HCT116 (cell line): ENCODE data around the gene KRTAP5-9. TPM values are rescaled to one million over a fixed set of nuclear protein-coding genes. Genes with fewer than 3 reads are reported as not detected.

Experiments
- ATAC-seq: fragments of 200-7000 bp; cut with Tn5 transposase; 2 replicates; pipeline ENCODE4 v1.9.1; 2020; ENCODE audit warnings: mild to moderate bottlenecking, moderate library complexity
- BruUV-seq: library from RNA; stranded (reverse); fragments of 400-500 nt; replicated peaks from 2 replicates; lab custom pipeline; 2021; lab: Mats Ljungman, UMichigan
- CTCF ChIA-PET: fragments of 300-600 bp; sonication (Branson Sonifier 250); formaldehyde crosslinking; loops from one replicate; lab custom pipeline; 2021; ENCODE audit warnings: antibody characterized with exemption; lab: Charles Lee
- POLR2A ChIA-PET: fragments of 300-600, 350-600 bp; sonication (Branson Sonifier 250); formaldehyde crosslinking; loops from one replicate; lab custom pipeline; 2021; ENCODE audit warnings: antibody characterized with exemption; lab: Charles Lee
- RAD21 ChIA-PET, 2 experiments: fragments of 300-600 bp; sonication (Branson Sonifier 250); formaldehyde crosslinking; loops; one replicate each; lab custom pipeline; 2023; ENCODE audit warnings: low total read pairs in 2 of 2; ENCODE audit not compliant: uncharacterized antibody in 2 of 2, unreplicated experiment in 2 of 2, low non-redundant PET in 1 of 2; lab: Charles Lee
- DNase-seq: peaks from one replicate; pipeline ENCODE4 v3.0.0-alpha.2; 2010; ENCODE audit warnings: low read depth, low spot score
- H2AFZ ChIP-seq: fragments of 200-600 bp; shearing (Covaris generic), sonication (generic); 2 replicates; pipeline ENCODE4 v1.6.1; 2017; ENCODE audit warnings: low read depth, mixed run types, mixed read lengths, antibody characterized with exemption, low read length; ENCODE audit not compliant: poor library complexity, severe bottlenecking
- H3K27ac ChIP-seq: 2 replicates; pipeline ENCODE4 v1.5.1; 2012; ENCODE audit warnings: low read depth, low read length
- H3K27me3 ChIP-seq: fragments of 200-600 bp; sonication (generic); 2 replicates; pipeline ENCODE4 v1.6.1; 2016; ENCODE audit warnings: mixed run types, low read length, mixed read lengths; ENCODE audit not compliant: insufficient read depth
- H3K36me3 ChIP-seq, 2 experiments: fragments of 200-500 bp in 1 of 2; fragments of 200-600 bp in 1 of 2; sonication (Bioruptor generic) in 1 of 2; sonication (generic) in 1 of 2; 2 replicates each; pipeline versions ENCODE4 v1.5.1 to v1.6.1; 2014 to 2016; ENCODE audit warnings: low read length in 2 of 2, inconsistent platforms in 1 of 2, mixed read lengths in 1 of 2, mixed run types in 1 of 2; ENCODE audit not compliant: insufficient read depth in 2 of 2, control insufficient read depth in 1 of 2
- H3K4me1 ChIP-seq, 2 experiments: fragments of 200-600 bp in 1 of 2; sonication (generic) in 1 of 2; 2 replicates each; pipeline versions ENCODE4 v1.5.1 to v1.6.1; 2012 to 2017; ENCODE audit warnings: low read length in 2 of 2, inconsistent platforms in 1 of 2, mild to moderate bottlenecking in 1 of 2, mixed read lengths in 1 of 2, mixed run types in 1 of 2, moderate library complexity in 1 of 2; ENCODE audit not compliant: insufficient read depth in 2 of 2, control insufficient read depth in 1 of 2
- H3K4me2 ChIP-seq: fragments of 200-600 bp; sonication (generic); 2 replicates; pipeline ENCODE4 v1.6.1; 2017; ENCODE audit warnings: mixed run types, low read length, mixed read lengths
- H3K4me3 ChIP-seq, 2 experiments: fragments of 200-600 bp in 1 of 2; sonication (generic) in 1 of 2; replicated peaks in 1 of 2; 2 replicates each; pipeline ENCODE4 v1.5.1; 2011 to 2016; ENCODE audit warnings: low read length in 2 of 2, control low read depth in 1 of 2, low read depth in 1 of 2, mild to moderate bottlenecking in 1 of 2, mixed read lengths in 1 of 2, mixed run types in 1 of 2
- H3K79me2 ChIP-seq: fragments of 200-600 bp; sonication (generic); 2 replicates; pipeline ENCODE4 v1.6.1; 2017; ENCODE audit warnings: mild to moderate bottlenecking, mixed run types, low read length, moderate library complexity, mixed read lengths; ENCODE audit not compliant: insufficient read depth
- H3K9ac ChIP-seq: fragments of 200-600 bp; sonication (generic); 2 replicates; pipeline ENCODE4 v1.6.1; 2016; ENCODE audit warnings: low read length, mixed read lengths
- H3K9me2 ChIP-seq: fragments of 200-600 bp; sonication (generic), shearing (Covaris generic); 2 replicates; pipeline ENCODE4 v1.6.1; 2017; ENCODE audit warnings: mixed run types, mild to moderate bottlenecking, moderate library complexity; ENCODE audit not compliant: insufficient read depth
- H3K9me3 ChIP-seq, 2 experiments: fragments of 200-500 bp in 1 of 2; fragments of 200-600 bp in 1 of 2; sonication (Bioruptor generic) in 1 of 2; sonication (generic) in 1 of 2; 2 replicates each; pipeline ENCODE4 v1.6.1; 2014 to 2017; ENCODE audit warnings: low read length in 2 of 2, mixed read lengths in 2 of 2, inconsistent platforms in 1 of 2, low read depth in 1 of 2, mild to moderate bottlenecking in 1 of 2, mixed run types in 1 of 2, moderate library complexity in 1 of 2; ENCODE audit not compliant: control insufficient read depth in 1 of 2, insufficient read depth in 1 of 2
- H4K20me1 ChIP-seq: fragments of 200-600 bp; sonication (generic), shearing (Covaris generic); 2 replicates; pipeline ENCODE4 v1.6.1; 2017; ENCODE audit warnings: mixed run types, mild to moderate bottlenecking, moderate library complexity; ENCODE audit not compliant: insufficient read depth
- CBX3 ChIP-seq: IDR thresholded peaks from 2 replicates; pipeline ENCODE4 v1.6.1; 2012; ENCODE audit warnings: low read depth
- CEBPB ChIP-seq: IDR thresholded peaks from 2 replicates; pipeline ENCODE4 v1.6.1; 2012; ENCODE audit warnings: low read depth
- EGR1 ChIP-seq: IDR thresholded peaks from 2 replicates; pipeline ENCODE4 v1.6.1; 2012; ENCODE audit warnings: low read depth
- ELF1 ChIP-seq: IDR thresholded peaks from 2 replicates; pipeline ENCODE4 v1.6.1; 2012; ENCODE audit warnings: low read depth, borderline replicate concordance
- FOSL1 ChIP-seq: IDR thresholded peaks from 2 replicates; pipeline ENCODE4 v1.6.1; 2012; ENCODE audit warnings: low read depth
- JUND ChIP-seq: IDR thresholded peaks from 2 replicates; pipeline ENCODE4 v1.6.1; 2012
- MAX ChIP-seq: IDR thresholded peaks from 2 replicates; pipeline ENCODE4 v1.6.1; 2012
- POLR2AphosphoS5 ChIP-seq: IDR thresholded peaks from 2 replicates; pipeline ENCODE4 v1.6.1; 2011; ENCODE audit warnings: mild to moderate bottlenecking, low read depth, low read length, moderate library complexity
- SRF ChIP-seq: IDR thresholded peaks from 2 replicates; pipeline ENCODE4 v1.6.1; 2012; ENCODE audit warnings: low read depth
- TCF7L2 ChIP-seq: IDR thresholded peaks from 2 replicates; pipeline ENCODE4 v1.7.0; 2011; ENCODE audit warnings: borderline replicate concordance, inconsistent platforms; ENCODE audit not compliant: insufficient read depth, insufficient read length; ENCODE audit errors: extremely low read depth
- YY1 ChIP-seq: IDR thresholded peaks from 2 replicates; pipeline ENCODE4 v1.6.1; 2011; ENCODE audit warnings: low read length, low read depth, moderate library complexity, mild to moderate bottlenecking; ENCODE audit not compliant: insufficient replicate concordance; ENCODE audit errors: extremely low read depth
- intact Hi-C: fragments of 100-400 bp; cut with micrococcal nuclease; formaldehyde crosslinking; loops from 2 replicates; pipeline ENCODE4 v1.10.0; 2022
- total RNA-seq: library from RNA; stranded (reverse); gene quantifications from one replicate; pipeline ENCODE4 v1.2.1, GENCODE V29; 2021; ENCODE audit not compliant: unreplicated experiment
- TF ChIP-seq, protein P1 (sequence below): IDR thresholded peaks from 2 replicates; pipeline ENCODE4 v1.6.1; 2012
- TF ChIP-seq, protein P2 (sequence below): IDR thresholded peaks from 2 replicates; pipeline ENCODE4 v1.6.1; 2012; ENCODE audit warnings: low read depth
- TF ChIP-seq, protein P3 (sequence below): IDR thresholded peaks from 2 replicates; pipeline ENCODE4 v1.6.1; 2011; ENCODE audit warnings: mild to moderate bottlenecking, low read length, moderate library complexity; ENCODE audit not compliant: insufficient replicate concordance; ENCODE audit errors: extremely low read depth
- TF ChIP-seq, protein P4 (sequence below), 3 experiments: fragments of 200-600 bp in 1 of 3; sonication (generic) in 1 of 3; IDR thresholded peaks in 2 of 3; conservative IDR thresholded peaks in 1 of 3; 2 replicates each; pipeline ENCODE4 v1.5.1; 2012 to 2017; ENCODE audit warnings: low read depth in 2 of 3, low read length in 2 of 3, antibody characterized with exemption in 1 of 3, borderline replicate concordance in 1 of 3, control low read depth in 1 of 3, mild to moderate bottlenecking in 1 of 3, mixed read lengths in 1 of 3, mixed run types in 1 of 3, moderate library complexity in 1 of 3; ENCODE audit not compliant: insufficient read depth in 1 of 3

Gene KRTAP5-9
- total RNA-seq, 1 experiment from 2014 or later: 0.27 TPM

GRCh38 chr11:71544525-71545214 is 3.5 kb upstream of the KRTAP5-9 start:
- TF ChIP-seq, protein P1, sequence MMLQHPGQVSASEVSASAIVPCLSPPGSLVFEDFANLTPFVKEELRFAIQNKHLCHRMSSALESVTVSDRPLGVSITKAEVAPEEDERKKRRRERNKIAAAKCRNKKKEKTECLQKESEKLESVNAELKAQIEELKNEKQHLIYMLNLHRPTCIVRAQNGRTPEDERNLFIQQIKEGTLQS: no peak
- TF ChIP-seq YY1 (no peak), ELF1 (no peak), TCF7L2 (no peak), JUND (no peak), FOSL1 (no peak), CEBPB (no peak), MAX (no peak), POLR2AphosphoS5 (no peak), SRF (no peak), EGR1 (no peak), CBX3 (no peak)
- TF ChIP-seq, protein P2, sequence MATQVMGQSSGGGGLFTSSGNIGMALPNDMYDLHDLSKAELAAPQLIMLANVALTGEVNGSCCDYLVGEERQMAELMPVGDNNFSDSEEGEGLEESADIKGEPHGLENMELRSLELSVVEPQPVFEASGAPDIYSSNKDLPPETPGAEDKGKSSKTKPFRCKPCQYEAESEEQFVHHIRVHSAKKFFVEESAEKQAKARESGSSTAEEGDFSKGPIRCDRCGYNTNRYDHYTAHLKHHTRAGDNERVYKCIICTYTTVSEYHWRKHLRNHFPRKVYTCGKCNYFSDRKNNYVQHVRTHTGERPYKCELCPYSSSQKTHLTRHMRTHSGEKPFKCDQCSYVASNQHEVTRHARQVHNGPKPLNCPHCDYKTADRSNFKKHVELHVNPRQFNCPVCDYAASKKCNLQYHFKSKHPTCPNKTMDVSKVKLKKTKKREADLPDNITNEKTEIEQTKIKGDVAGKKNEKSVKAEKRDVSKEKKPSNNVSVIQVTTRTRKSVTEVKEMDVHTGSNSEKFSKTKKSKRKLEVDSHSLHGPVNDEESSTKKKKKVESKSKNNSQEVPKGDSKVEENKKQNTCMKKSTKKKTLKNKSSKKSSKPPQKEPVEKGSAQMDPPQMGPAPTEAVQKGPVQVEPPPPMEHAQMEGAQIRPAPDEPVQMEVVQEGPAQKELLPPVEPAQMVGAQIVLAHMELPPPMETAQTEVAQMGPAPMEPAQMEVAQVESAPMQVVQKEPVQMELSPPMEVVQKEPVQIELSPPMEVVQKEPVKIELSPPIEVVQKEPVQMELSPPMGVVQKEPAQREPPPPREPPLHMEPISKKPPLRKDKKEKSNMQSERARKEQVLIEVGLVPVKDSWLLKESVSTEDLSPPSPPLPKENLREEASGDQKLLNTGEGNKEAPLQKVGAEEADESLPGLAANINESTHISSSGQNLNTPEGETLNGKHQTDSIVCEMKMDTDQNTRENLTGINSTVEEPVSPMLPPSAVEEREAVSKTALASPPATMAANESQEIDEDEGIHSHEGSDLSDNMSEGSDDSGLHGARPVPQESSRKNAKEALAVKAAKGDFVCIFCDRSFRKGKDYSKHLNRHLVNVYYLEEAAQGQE: no peak
- TF ChIP-seq, protein P3, sequence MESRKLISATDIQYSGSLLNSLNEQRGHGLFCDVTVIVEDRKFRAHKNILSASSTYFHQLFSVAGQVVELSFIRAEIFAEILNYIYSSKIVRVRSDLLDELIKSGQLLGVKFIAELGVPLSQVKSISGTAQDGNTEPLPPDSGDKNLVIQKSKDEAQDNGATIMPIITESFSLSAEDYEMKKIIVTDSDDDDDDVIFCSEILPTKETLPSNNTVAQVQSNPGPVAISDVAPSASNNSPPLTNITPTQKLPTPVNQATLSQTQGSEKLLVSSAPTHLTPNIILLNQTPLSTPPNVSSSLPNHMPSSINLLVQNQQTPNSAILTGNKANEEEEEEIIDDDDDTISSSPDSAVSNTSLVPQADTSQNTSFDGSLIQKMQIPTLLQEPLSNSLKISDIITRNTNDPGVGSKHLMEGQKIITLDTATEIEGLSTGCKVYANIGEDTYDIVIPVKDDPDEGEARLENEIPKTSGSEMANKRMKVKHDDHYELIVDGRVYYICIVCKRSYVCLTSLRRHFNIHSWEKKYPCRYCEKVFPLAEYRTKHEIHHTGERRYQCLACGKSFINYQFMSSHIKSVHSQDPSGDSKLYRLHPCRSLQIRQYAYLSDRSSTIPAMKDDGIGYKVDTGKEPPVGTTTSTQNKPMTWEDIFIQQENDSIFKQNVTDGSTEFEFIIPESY: no peak
- TF ChIP-seq, protein P4, sequence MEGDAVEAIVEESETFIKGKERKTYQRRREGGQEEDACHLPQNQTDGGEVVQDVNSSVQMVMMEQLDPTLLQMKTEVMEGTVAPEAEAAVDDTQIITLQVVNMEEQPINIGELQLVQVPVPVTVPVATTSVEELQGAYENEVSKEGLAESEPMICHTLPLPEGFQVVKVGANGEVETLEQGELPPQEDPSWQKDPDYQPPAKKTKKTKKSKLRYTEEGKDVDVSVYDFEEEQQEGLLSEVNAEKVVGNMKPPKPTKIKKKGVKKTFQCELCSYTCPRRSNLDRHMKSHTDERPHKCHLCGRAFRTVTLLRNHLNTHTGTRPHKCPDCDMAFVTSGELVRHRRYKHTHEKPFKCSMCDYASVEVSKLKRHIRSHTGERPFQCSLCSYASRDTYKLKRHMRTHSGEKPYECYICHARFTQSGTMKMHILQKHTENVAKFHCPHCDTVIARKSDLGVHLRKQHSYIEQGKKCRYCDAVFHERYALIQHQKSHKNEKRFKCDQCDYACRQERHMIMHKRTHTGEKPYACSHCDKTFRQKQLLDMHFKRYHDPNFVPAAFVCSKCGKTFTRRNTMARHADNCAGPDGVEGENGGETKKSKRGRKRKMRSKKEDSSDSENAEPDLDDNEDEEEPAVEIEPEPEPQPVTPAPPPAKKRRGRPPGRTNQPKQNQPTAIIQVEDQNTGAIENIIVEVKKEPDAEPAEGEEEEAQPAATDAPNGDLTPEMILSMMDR (IDR thresholded peaks at IDR 0.05 in 2 of 3, conservative IDR thresholded peaks at IDR 0.05 in 1 of 3; ENCODE audit: borderline replicate concordance in 1 of 3, insufficient read depth in 1 of 3, low read depth in 2 of 3, low read length in 2 of 3): no peak
- Histone ChIP-seq H3K27ac (no peak overlapping the region), H3K9ac (no peak overlapping the region), H2AFZ (no peak overlapping the region), H3K79me2 (no peaks in the 10 kb centered on the region), H3K4me2 (no peak overlapping the region), H3K4me3 (no peak overlapping the region), H3K27me3 (peaks cover 9% of the 10 kb centered on the region; the same call in 1 of the 2 replicates), H4K20me1 (no peaks in the 10 kb centered on the region), H3K36me3 (no peaks in the 10 kb centered on the region), H3K4me1 (peaks cover 0 to 11% of the 10 kb centered on the region in 2 experiments; a peak in 2 of 4 replicates), H3K9me2 (no peaks in the 10 kb centered on the region), H3K9me3 (no peaks in the 10 kb centered on the region)
- BruUV-seq: no TSS peak
- POLR2A ChIA-PET: no interaction called here
- RAD21 ChIA-PET: no interaction called here
- intact Hi-C loops: no loop called here
- DNase-seq (no peak), ATAC-seq (no peak)
- CTCF ChIA-PET: no interaction called here
